GM18526 (cell line): ENCODE data around the gene PTGES3L.

Source experiments
- POLR2A ChIP-seq: IDR thresholded peaks from 3 replicates; pipeline ENCODE4 v1.6.1; 2011; ENCODE audit not compliant: insufficient read length; ENCODE audit errors: extremely low read depth

Gene PTGES3L

DNA sequence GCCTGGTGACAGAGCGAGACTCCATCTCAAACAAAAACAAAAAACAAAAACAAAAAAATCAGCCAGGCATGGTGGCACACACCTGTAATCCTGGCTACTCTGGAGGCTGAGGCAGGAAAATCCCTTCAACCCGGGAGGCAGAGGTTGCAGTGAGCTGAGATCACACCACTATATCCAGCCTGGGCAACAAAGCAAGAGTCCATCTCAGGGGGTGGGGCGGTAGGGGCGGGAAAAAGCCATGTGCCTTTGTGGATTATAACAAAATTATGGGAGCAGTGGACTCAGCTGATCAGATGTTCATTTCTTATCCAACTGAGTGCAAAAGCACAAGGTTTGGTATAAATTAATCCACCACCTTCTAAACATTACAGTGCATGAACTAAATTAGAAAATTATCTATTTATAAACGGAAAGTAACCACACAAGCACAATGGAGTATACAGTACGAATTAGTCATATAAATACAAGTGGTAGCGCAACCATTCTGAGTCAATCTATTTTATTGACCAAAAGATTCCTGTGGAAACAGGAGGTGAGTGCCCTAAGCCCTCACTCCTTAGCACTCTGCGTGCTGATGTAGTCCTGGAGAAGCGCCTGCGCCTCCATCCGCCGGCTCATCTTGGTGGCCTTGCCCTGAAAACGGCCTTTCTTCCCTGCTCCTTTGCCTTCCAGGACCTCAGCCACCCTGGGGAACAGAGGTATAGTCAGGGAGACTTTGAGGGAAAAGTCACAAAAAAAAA is 29.7 kb downstream of the PTGES3L start:
- TF ChIP-seq POLR2A: no peak

DNA sequence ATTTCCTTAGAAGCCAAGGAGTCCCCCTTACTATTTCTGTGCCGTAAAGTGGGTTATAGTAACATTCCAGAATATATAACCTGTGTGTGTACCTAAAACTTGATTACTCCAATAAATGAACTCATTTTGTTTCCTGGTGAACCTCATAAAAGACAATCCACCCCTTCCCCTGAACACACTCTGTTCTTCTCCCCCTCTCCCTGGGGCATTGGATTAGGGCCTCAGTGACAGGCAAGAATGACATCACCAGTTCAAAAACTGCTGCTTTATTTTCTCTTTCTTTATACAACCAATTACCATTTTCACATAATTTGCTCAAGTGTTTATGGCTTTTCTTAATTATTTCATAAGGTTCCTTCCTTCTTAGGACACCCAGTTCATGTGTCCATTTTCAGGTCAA is 33.1 kb downstream of the PTGES3L start:
- no peak for TF ChIP-seq POLR2A

DNA sequence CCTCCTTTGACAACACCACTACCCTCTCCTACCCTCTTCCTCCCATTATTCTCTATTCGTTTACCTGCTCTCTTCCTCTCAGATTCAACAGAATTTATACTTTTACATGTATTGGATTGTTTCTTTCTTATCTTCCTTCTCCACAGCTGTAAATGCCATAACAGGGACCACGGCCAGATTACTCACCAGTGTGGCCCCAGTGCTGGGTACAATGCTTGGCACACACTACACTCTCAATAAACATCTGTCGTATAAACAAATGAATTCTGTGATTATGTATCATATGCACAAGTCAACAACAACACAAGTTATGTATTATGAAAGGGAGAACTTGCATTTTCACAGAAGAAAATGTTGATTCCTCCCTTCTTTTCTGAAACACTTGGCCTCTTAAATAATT is 35.7 kb downstream of the PTGES3L start:
- TF ChIP-seq POLR2A: no peak

DNA sequence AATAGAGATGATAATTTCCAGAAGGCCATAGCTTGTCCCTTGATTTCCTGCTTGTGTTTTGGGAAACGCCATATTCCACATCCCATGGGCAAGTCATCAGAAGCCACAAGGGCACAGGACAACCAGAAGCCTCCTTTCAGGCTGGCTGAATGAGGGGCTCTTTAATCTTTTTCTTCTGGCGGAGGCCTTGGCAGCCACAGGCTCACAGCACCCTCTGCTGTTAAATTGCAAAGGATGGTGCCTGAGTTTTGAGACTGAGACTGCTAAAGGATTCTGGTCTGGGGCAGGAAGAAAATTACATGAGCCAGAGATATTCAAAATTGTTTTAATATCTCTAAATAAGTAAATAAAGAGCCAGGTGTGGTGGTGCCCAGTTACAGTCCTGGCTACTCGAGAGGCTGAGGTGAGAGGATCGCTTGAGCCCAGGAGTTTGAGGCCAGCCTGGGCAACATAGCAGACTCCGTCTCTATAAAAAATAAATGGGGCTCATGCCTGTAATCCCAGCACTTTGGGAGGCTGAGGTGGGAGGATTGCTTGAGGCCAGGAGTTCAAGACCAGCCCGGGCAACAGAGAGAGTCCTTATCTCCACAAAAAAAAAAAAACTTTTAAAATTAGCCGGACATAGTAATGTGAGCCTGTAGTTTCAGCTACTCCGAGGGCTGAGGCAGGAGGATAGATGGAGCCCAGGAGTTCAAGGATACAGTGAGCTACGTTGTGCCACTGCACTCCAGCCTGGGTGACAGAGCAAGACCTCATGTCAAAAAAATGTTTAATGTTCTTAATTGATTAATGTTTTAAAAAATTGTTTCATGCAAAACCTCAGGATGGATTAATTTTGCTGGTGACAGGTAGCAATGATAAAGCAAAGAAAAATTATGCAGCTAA is 41.9 kb downstream of the PTGES3L start:
- TF ChIP-seq POLR2A: no peak

DNA sequence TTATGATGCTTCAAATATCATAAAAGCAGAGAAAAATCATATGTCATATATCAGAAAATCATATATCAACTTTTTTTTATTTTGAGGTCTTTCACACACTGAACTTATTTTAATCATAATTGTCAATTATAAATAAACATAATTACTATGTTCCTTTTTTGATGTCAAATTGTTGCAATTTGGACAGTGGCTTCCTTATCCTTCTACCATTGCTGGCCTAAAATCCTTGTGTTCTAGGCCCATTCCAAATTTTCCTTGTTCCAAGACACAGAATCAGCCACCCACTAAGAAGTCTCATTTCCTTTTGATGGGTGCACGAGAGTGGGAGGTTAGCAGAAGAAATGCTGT is 50.4 kb downstream of the PTGES3L start:
- TF ChIP-seq POLR2A: no peak

DNA sequence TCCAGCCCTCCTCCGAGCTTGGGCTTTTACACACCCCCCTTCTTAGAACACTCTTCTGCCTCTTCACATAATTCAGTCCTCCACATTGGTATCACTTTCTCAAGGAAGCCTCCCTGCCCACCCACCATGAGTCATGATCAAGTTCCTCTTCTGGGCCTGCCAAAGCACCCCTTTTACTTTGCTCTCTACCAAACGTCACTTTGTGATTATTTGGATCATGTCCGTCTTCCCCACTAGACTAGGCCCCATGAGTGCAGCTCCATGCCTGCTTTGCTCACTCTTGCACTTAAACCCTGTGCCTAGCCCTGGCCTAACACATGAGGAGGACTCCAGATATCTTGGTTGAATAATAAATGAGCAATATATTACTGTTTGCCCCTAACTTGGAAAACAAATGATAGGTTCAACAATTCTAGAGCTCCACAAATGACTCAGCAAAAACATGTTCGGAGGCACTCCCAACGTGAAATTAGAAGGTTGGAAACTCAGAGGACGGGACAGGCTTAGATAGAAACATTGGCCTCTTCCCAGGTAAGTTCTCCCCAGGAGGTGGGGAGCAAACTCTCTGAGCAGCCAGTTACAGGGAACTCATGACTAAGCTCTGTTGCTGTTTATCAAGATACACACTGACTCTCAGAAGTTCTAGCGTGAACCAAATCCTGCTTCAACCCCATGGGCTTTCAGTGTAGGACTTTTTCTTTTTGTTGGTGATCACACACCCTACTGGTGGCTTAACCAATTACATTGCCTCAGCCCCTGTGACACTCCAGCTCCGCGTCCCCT is 51.0 kb downstream of the PTGES3L start:
- TF ChIP-seq POLR2A: no peak

DNA sequence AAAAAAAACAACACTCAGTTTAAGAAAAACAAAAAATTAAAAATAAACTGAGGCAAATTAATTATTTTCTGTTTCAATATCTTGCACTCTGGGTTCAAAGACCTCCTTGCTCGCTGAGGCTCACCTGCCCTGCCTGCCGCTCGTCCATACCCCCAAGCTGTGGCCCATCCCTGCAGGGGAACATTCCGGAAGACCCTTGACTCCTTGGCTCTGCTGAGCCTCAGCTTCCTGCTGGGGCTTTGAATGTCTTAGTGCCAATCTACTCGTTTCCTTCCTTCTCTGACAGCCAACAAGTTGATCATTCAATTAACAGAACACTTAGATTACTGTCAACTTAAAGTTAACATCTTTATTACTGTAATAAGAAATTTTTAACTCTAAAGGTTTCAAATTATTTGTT is 55.0 kb downstream of the PTGES3L start:
- TF ChIP-seq POLR2A: no peak

DNA sequence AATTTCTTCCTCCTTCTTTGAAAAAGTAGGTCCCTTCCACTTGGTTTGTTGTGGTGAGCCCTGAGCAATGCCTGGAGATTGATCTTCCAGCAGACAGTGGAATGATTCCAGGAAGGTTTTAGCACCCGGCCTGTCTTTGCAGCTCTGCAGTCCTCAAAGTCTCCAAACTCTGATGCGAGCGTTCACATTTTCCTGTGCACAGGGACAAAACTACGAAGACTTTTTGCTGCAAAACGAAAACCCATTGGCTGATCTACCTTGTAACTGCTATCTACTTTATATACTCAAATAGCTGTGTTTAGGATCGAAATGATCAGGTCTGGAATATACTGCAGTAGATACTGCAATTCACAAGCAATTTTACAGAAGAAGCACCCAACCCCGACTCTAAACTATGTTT is 57.6 kb downstream of the PTGES3L start:
- no peak for TF ChIP-seq POLR2A

DNA sequence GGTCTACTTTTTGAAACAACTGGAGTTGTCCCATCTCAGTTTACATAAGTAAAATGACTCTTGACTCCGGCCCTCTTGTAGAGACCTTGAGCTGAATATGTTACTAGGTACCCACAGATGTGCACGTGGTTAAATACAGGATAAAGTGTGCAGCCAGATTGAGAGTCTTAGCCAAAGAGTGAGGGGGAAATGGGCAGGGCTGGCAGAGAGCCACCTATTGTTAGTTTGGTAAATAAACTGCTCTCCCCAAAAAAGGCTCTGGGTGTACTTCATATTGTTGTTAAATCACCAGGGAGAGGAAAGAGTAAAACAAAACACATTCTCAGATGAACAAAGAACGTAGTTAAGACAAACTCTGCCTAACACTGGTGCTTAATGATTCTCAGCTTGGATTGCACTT is 59.0 kb downstream of the PTGES3L start:
- TF ChIP-seq POLR2A: no peak

DNA sequence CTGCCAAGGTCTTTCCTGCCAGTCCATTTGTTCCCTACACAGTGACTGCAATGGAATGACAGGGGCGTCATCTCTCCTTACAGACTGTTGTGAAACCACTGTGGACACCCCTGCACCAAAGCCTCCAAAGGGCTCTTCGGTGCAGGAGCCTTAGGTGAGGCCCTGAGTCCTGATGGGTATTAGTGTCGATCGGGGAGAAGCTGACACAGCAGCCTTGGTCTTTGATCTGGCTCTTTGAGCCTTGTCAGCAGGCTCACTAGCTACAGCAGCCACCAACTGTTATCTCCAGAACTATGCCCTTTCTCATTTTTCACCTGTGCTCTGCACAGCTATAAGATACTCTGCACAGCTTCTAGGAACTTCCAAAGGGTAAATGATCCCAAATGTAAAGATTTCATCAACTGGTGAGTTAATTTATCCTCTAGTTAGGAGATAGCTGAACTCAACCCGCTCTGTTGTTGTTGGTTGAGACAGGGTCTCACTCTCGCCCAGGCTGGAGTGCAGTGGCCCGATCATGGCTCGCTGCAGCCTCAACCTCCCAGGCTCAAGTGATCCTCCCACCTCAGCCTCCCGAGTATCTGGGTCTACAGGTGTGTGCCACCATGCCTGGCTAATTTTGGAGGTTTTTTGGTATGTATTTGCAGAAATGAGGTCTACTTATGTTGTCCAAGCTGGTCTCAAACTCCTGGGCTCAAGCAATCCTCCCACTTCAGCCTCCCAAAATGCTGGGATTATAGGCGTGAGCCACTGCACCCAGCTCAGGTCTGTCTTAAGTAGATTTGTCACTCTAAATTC is 59.6 kb downstream of the PTGES3L start:
- no peak for TF ChIP-seq POLR2A

DNA sequence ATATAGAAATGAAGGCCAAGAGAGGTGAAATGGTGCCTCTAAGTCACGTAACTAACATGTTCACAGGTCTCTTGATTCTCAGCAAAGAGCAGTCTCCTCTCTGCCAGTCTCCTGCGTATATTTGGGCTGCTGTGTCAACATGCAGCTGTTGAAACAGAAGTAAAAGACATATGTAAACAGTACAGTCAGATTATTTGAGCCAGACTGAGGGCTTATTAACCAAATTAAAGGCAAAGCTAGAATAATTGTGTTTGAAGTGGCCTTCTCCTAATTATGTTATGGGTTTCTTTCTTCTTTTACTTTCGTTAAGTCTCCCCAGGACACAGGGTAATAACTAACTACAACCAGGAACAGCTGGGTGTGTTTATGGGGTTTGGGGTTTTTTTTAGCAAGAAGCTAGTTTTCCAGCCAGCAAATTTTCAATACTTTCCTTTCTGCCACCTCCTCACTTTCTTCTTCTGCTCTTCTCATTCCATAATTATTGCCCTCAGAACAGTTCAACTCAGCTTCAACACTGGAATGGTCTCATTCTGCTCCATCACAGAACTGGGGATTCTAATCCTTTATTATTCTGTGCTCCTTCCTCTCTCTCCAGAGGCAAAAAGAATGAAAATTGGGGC is 60.9 kb downstream of the PTGES3L start:
- no peak for TF ChIP-seq POLR2A
